ENCODE results near the gene CNIH3. TPM values are rescaled to one million over a fixed set of nuclear protein-coding genes. Genes with fewer than 3 reads are reported as not detected.

CNIH3 gene
- total RNA-seq, 4 donors from 2014 or later: 0.81 to 2.2 (median 1.4) TPM

- 71 to 83% methylated on average over 3 of the region's 3 CpGs for WGBS, 2 donors (ENCODE audit: low coverage in 1 of 2)
- H3K36me3 ChIP-seq: no peaks in the 10 kb centered on the region
- H3K4me3 ChIP-seq: no peak overlapping the region
- no peak for TF ChIP-seq CTCF (IDR thresholded peaks at IDR 0.05)
- H3K9me3 ChIP-seq: no peaks in the 10 kb centered on the region
- no peak for ATAC-seq
- no peaks in the 10 kb centered on the region for H3K27me3 ChIP-seq
- H3K4me1 ChIP-seq: no peaks in the 10 kb centered on the region
- H3K27ac ChIP-seq: no peak overlapping the region
Measured at GRCh38 chr1:224786533-224787250, 170.6 kb downstream of the CNIH3 start.

- Histone ChIP-seq H3K9me3 (no peaks in the 10 kb centered on the region), H3K4me3 (no peak overlapping the region), H3K4me1 (no peaks in the 10 kb centered on the region), H3K36me3 (no peaks in the 10 kb centered on the region), H3K27me3 (no peaks in the 10 kb centered on the region), H3K27ac (no peak overlapping the region)
- TF ChIP-seq POLR2AphosphoS5 (IDR thresholded peaks at IDR 0.05) (no peak), CTCF (IDR thresholded peaks at IDR 0.05) (no peak), EP300 (IDR thresholded peaks at IDR 0.05) (no peak), POLR2A (IDR thresholded peaks at IDR 0.05) (no peak)
- no peak for ATAC-seq
Measured at GRCh38 chr1:224789311-224789710, 173.2 kb downstream of the CNIH3 start.

Other genes starting within 250 kb of the CNIH3 start
- 10 to 100 TPM; 63.9 to 94.5 (median 77.7) TPM for gene WDR26, start 181.5 kb upstream of the CNIH3 start, total RNA-seq